NCI-H128 (cell line): ENCODE data around the gene NDST1.
"Not testable (repeated sequence)": the region's sequence is repeated elsewhere in the genome, so short reads cannot be mapped to it uniquely, and the experiment has no call there.

Experiments used
- DNase-seq: peaks from one replicate; lab custom pipeline; 2025; ENCODE audit not compliant: unreplicated experiment; lab: John Stamatoyannopoulos, UW

Gene NDST1

GRCh38 chr5:150506571-150507473 lies 1.1 kb upstream of the NDST1 start:
- no peak for DNase-seq

- no peak for DNase-seq
These were observed 328 bp downstream of the NDST1 start for GRCh38 chr5:150508277-150508640.

- no peak for DNase-seq
These were observed 897 bp downstream of the NDST1 start for GRCh38 chr5:150508828-150509227.

GRCh38 chr5:150509992-150510391 lies 2.1 kb downstream of the NDST1 start:
- DNase-seq: no peak

GRCh38 chr5:150510460-150511263 lies 2.7 kb downstream of the NDST1 start:
- no peak for DNase-seq

- DNase-seq: no peak
These were observed 3.8 kb downstream of the NDST1 start for GRCh38 chr5:150511578-150512367.

GRCh38 chr5:150512368-150512747 lies 4.4 kb downstream of the NDST1 start:
- no peak for DNase-seq

- DNase-seq: no peak
These were observed 5.7 kb downstream of the NDST1 start for GRCh38 chr5:150513375-150514309.

- no peak for DNase-seq
These were observed 6.8 kb downstream of the NDST1 start for GRCh38 chr5:150514708-150515211.

GRCh38 chr5:150515446-150515845 lies 7.5 kb downstream of the NDST1 start:
- DNase-seq: no peak

GRCh38 chr5:150516011-150516410 lies 8.1 kb downstream of the NDST1 start:
- DNase-seq: no peak

GRCh38 chr5:150517272-150518152 lies 9.6 kb downstream of the NDST1 start:
- no peak for DNase-seq

- not testable (repeated sequence) for DNase-seq
These were observed 11.0 kb downstream of the NDST1 start for GRCh38 chr5:150518712-150519559.

GRCh38 chr5:150519560-150519945 lies 11.6 kb downstream of the NDST1 start:
- no peak for DNase-seq

GRCh38 chr5:150519978-150520377 lies 12.0 kb downstream of the NDST1 start:
- no peak for DNase-seq

- DNase-seq: no peak
These were observed 13.0 kb downstream of the NDST1 start for GRCh38 chr5:150520747-150521521.

GRCh38 chr5:150521522-150521817 lies 13.5 kb downstream of the NDST1 start:
- DNase-seq: no peak
